HG02571 (cell line): Measurements from ENCODE around the gene SLC39A11.
"Not testable (repeated sequence)": the region's sequence is repeated elsewhere in the genome, so short reads cannot be mapped to it uniquely, and the experiment has no call there.

Experiments used
- ATAC-seq: cut with Tn5 transposase; IDR thresholded peaks from one replicate; pipeline ENCODE4 v1.9.1; 2021; ENCODE audit warnings: mild to moderate bottlenecking, moderate library complexity; ENCODE audit not compliant: unreplicated experiment

SLC39A11 gene

DNA sequence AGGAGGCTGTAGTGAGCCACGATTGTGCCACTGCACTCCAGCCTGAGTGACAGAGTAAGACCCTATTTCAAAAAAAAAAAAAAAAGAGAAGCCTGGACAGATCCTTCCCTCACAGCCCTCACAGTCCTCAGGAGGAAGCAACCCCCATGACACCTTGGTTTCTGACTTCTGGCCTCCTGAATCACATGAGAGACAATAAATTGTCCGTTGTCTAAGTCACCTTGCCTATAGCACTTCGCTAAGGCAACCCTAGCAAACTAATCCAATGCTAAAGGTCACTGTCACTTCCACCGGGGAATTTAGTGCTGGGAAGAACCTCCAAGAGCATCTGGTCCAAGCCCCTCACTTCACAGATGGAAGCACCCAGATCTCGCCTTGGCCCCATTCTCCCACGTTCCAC lies 18.9 kb upstream of the SLC39A11 start:
- no peak for ATAC-seq

DNA sequence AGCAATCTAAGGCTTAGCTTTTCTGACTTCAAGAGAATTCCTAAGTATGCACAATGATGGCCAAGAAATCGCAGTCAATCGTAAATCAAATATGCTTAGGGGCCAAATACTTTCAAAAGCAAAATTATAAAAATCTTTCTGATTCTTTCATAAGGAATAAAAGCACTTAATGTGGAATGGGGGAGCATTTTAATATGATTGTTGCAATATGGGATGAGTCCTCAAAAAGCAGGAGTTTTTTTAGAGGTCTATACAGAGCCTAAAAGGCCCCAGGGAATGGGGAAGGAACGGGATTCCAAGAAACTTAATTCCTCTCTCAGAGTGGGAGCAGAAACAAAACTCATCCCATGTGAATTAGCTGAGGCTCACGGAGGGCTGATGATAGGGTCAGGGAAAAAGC lies 14.7 kb upstream of the SLC39A11 start:
- no peak for ATAC-seq

DNA sequence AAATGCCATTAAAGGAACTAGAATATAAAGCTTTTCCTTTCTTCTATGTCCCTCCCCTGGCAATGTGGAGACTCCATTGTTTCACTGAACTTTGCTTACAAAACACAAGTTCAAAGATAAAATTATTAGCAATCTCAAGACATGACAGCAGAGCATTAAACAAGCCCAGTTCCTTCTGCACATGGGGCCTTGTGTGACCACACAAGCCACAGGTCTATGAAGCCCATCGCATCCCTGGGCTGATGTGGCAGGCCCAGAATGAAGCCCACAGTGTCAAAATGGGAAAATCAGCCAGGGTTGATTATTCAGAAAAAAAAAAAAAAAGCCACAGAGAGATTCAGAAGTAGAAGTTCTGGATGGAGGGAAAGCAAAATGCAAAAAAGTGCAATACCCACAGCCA lies 12.9 kb upstream of the SLC39A11 start:
- no peak for ATAC-seq

DNA sequence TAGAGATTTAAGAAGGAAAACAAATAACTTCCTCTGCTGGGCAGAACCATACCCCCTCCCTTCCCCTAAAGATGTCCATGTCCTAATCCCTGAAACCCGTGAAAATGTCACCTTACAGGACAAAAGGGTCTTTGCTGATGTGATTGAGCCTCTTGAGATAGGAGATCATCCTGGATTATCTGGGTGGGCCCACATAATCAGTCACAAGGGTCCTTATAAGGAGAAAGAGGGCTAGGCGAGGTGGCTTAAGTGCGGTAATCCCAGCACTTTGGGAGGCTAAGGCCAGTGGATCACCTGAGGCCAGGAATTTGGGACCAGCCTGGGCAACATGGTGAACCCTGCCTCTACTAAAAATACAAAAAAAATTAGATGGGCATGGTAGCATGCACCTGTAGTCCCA lies 12.0 kb upstream of the SLC39A11 start:
- no peak for ATAC-seq

DNA sequence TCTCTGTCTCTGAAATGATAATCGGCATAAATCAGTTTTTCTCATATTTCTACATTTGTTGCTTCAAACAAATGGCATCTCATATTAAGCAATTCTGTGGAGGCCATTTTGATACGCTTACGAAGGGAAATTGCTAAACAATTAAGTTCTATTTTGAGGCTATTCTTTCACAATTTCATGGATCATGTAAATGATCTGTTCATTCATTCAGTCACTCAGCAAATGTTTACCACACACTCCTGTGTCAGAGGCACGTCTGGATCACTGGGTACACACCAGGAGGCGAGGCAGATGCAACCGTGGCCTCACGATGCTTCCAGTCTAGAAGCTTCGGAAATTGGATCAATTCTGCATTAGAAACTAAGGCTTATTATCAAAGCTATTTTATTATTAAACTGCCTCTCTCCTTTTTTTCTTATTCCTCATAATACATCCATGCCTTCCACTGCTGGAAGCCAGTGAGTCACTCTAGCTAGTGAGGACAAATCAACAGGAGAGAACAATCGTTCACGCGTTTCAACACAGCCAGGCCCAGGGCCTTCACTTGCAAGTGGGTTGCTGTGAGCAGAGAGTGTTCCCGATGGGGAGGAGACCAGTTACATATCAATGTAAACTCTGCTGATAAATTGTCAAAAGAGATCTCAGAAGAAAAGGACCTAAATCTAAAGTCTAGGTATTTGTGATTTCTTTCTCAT lies 11.3 kb upstream of the SLC39A11 start:
- no peak for ATAC-seq

DNA sequence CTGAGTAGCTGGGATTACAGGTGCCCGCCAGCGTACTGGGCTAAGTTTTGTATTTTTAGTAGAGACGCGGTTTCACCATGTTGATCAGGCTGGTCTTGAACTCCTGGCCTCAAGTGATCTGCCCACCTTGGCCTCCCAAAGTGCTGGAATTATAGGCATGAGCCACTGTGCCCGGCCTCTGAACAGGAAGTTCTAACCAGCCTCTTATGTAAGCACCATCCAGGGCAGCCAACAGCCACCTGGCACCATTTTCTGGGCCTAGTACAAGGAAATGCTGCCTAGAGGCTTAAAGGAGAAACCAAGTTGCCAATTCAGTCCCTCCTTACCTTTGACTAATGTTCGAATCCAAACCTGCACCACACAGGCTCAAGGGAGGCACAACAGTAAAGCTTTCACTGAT lies 8.5 kb upstream of the SLC39A11 start:
- ATAC-seq, result no peak

DNA sequence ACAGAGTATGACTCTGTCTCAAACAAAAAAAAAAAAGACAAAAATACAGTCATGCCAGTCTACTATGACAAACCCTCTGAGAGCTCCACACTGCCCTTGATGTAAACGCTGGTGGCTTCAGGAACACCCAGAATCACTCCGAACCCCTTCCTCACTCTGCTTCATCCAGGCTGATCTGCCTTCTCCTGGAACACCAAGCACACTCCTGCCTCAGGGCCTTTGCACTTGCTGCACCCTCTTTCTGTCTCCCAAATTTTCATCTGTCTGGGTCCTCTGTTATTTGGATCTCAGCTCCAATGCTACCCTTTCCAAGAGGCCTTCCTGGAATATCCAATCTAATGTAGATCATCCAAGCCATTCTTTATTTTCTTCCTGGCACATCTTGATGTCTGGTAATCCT lies 7.9 kb upstream of the SLC39A11 start:
- no peak for ATAC-seq

DNA sequence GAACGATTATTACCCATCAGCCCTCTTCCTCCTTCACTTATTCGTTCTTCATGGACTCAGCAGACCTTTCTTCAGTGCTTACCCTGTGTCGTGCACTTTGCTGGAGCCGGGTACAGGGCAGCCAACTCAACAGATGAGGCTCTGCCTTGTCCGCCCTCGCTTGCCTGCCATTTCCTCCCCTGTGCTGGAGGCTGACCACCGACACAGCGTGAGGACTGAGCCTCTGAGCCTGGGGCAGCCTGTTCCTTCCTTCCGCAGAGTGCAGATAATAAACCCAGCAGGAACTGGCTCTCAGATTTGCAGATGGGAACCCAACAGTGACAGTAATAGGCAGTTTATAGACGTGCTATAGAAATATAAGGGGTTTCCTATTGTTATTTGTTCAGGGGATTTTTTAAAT lies 7.0 kb upstream of the SLC39A11 start:
- no peak for ATAC-seq

DNA sequence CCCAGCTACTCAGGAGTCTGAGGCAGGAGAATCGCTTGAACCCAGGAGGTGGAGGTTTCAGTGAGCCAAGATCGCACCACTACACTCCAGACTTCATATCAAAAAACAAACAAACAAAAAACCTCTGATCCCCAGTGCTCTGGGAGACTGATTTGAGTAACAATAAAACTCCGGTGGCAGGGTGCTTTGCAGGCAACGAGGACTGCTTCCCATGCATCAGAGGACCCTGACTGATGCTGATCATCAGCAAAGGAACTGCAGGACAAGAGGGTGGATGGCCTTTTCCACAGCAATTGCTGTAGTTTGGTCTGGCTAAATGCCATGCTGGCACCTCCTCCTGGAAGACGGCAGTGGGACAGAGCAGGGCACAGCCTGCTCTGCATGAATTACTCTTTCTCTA lies 6.4 kb upstream of the SLC39A11 start:
- no peak for ATAC-seq

DNA sequence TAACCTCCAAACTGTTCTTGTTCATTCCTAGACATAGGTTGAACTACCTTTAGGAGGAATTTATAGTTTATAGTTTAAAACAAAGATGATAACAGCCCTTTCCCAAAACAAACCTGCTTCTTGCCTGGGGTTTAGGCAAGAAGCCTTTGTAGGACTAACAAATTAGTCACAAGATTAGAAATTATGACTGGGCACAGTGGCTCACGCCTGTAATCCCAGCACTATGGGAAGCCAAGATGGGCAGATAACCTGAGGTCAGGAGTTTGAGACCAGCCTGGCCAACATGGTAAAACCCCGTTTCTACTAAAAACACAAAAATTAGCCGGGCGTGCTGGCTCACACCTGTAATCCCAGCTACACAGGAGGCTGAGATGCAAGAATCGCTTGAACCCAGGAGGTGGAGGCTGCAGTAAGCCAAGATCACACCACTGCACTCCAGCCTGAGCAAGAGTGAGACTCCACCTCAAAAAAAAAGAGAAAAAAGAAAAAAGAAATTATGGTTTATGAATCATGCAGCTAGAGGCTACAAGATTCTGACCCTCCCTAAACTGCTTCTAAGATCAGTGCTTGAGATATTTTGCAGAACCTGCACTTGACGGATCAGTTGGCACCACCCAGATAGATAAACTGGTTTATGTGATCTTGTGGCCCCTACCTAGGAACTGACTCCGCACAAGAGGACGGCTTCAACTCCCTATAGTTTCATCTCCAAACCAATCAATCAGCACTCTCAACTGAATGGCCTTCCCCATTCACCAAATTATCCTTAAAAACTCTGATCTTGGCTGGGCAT lies 5.7 kb upstream of the SLC39A11 start:
- ATAC-seq, result not testable (repeated sequence)

DNA sequence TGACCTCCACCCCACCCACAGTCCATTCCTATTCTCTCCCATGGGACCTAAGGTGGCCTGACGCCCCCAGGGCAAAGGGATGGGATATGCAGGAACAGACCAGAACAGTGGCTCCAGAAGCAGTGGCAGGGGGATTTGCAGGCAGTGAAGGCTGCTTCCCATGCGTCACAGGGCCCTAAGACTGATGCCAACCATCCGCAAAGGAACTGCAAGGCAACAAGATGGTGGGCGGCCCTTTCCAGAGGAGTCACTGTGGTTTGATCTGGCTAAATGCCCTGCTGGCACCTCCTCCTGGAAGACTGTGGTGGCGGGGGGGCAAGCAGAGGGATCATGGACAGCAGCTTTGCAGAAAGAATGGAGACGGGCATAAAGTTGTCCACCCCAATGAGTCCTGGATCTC lies 4.4 kb upstream of the SLC39A11 start:
- ATAC-seq, result no peak

DNA sequence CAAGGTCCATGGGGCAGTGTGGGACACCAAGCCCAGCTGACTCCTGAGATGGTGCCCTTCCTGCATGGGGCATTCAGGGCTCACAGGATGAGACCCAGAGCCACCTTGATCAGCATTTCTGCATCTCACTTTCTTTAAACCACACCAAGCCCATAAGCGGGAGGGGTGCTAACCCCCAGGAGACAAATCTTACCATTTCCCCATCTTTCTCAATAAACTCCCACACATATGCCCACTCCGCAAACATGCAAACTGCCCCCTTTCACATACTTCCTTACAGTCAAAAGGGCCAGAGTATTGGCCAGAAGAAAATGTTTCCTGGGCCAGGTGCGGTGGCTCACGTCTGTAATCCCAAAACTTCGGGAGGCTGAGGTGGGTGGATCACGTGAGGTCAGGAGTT lies 3.7 kb upstream of the SLC39A11 start:
- ATAC-seq, result no peak

DNA sequence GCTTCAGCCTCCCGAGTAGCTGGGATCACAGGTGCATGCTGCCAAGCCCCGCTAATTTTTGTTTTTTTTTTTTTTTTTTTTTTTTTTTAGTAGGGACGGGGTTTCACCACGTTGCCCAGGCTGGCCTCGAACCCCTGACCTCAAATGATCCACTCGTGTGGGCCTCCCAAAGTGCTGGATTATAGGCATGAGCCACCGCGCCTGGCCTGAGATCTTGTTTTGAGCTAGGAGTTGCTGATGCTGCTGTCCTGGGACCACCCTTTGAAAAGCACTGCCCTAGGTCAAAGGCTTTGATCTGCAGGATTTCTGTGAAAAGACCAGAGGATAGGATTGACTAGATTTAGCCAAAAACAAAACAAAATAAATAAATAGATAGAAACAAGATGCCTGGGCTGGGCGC lies 798 bp upstream of the SLC39A11 start:
- ATAC-seq, result no peak

DNA sequence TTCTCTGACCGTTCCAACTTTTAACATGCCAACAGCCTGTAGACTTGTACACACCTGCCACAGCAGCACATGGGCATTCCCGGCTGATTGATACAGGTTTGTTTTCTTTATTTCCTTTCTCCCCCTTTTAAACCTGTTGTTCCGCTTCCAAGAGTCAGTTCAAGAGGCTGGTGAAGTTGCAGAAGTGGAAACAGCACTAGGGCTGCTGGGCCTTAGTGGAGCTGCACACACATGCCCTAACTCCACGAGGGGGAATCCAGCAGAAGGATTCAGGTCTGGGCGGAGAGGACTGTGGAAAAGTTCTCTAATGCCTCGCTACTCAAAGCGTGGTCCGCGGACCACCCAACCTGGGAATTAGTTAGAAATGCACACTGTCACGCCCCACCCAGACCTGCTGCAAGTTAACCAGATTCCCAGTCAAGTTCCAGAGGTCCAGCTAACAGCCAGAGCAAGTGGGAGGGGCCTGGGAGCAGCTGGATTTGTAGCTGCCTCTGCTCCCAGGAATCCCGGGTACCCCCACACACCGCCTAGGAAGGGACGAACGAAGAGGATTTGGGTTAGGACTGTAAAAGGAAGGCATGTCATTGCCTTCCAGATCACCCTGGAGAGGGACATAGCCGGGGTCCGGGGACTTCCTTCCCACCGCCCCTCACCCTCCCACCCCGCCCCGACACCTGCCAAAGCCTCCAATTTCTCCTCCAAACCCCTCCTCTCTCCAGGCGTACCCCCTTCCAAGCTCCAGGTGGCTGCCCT lies 542 bp downstream of the SLC39A11 start:
- ATAC-seq, result peak; percentile 8

DNA sequence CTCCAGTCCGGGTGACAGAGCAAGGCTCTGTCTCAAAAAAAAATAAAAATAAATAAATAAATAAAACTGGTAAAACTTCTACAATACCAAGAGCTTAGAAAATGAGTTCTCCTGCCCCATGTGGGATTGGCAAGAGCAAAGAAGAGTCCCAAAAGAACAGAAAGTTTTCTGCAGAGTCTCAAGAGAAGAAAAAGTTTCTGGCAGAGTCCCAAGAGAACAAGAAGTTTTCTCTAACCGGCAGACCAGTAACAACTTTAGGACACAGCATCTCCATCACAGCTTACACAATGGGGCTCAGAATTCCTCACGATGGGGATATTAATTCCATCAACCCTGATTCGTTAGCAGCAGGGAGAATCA lies 1.1 kb downstream of the SLC39A11 start:
- no peak for ATAC-seq

DNA sequence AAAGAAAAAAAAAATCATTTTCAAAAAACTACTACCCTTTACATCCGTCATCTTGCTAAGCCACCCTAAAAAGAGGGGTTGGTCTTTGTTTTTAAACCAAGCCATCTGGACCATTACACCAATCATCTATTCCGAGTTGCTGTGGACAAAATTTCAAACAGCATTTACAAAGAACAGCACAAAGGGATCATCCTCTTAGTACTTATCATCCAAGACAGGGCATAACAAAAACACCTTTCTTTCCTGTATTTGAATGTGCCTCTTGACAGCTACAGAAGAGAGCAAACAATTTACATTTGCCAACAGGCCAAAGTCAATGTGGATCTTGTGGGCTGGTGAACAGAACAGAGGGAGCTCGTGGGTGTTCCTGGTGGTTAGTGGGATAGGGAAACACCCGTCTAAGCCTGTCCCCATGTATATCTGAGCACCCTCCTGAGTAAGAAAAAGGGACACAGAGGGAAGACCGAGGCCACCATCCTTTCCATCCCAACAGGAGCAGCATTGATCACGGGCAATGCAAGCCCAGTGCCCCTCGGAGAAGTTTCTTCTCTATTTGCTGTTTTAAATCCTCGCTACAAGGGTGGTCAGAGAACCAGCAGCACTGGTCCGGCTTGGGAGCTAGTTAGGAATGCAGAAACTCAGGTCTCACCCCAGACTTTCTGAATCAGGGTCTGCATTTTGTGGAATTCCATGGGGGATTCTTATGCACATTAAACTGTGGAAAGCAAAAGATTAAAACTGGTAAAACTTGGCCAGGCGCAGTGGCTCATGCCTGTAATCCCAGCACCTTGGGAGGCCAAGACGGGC lies 1.9 kb downstream of the SLC39A11 start:
- ATAC-seq, result no peak

DNA sequence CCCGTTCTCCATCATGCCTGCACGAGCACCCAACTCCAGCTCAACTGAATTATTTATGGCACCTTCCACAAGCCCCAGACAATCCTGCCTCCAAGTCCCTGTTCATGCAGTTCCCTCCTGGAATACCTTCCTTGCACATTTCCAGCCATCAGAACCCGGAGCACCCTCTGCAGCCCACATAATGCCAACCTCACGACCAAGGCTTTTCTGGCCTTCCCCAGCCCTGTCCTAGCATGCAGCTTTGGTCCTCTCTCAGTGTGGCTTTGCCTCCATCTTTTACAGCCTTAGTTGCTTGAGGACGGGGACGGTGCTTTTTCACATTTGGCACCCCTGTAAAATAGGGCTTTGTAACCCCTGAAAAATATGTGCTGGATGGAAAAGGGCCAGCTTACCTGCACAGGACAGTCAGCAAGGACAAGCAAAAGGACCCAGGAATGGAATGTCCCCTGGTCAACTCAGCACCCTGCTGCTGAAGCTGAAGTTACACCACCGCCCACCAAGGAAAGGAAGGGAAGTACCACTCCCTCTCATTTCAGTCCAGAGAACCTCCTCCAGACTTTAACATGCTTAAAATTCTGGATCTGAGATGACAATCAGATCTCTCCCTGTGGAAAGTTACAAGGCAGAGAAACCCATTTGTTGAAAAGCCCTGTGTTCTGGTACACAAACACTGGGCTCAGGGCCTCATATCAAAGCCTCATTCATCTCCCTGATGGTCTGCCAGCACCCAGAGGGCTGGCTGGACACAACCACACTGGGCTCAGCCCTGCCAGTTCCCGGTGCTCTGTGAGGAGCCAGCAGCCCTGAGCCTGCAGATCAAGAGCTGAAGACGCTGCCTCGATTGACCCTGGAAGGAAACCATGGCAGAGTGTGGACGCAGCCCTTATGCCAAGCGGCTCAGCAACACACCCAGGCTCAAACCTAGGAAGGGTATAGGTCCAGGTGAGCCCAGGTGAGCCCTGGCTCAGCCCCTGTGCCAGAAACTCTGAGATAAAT lies 2.9 kb downstream of the SLC39A11 start:
- no peak for ATAC-seq

DNA sequence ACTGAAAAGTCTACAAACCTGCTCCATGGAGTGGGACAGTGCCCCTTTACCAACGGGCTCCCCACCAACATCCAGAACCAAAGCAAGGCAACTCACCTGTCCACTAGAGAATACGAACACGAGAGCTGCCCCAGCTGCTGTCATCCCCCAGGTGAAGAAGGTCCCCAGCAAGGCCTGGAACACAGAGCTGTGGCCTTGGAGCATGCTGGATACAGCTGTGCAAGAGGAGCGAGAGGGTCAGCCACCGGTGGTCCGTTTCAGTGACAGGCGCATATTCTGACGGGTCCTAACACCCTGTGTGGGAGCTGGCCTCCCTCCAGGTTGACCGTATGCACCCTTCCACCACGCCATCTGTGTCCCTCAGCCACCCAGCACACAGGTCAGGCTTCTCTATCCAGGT lies 3.9 kb downstream of the SLC39A11 start:
- ATAC-seq, result no peak

DNA sequence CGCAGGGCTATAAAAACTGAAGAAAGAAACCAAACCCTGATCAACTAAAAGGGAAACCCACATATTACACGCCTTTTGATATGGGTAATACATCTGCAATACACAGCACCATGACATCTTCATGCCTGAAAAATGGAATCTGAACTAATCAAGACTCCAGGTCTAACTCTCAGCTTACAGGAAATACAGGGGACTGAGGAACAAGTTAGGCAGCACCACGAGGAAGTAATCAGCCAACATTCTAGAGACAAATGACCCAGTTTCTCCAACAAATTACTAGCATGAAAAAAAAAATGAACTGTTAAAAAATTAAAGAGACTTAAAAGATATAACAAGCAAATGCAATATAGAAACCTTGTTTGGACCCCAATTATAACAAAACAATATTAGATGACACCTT lies 9.1 kb downstream of the SLC39A11 start:
- no peak for ATAC-seq

DNA sequence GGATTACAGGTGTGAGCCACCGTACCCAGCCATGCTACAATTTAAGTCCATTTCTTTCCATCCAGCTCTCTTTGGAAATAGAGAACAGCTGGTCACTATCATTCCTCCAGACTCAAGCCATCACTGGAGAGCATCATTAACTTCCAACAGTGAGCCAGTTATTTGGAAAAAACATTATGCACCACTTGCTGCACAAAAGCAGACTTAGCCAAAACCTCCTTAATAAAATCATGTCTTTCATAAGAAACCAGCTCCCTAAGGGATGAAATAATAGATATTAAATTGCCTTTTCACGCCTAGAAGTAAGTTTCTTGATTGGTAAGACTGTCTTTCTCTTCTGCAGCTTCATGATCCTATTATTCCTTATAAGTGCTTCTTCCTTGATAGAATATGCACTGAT lies 17.9 kb downstream of the SLC39A11 start:
- ATAC-seq, result no peak
